ENCODE results near the gene GP9. TPM values are rescaled to one million over a fixed set of nuclear protein-coding genes. Genes with fewer than 3 reads are reported as not detected.

GP9 gene
- total RNA-seq, 3 donors from 2014 or later (not counting 1 experiment from before 2014, with no cell fraction given) = 0.86 to 8.6 (median 3.8) TPM

DNA sequence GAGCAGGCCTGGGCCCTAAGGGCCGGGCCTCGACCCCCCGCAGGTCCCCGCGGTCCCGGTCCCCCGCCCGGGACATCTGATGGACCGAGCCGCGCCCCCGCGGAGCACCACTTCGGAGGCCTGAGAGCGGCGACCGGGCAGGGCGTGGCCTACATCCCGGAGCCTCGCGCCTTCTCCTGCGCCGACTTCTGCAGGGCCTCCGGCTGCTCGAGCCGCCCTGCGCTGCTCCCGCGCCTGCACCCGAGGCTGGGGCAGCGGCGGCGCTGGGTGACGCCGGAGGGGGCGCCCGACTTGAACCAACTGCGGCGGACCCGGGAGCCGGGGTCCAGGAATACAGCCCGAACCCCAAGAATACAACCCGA lies 14.9 kb upstream of the GP9 start:
- Histone ChIP-seq H3K4me1 (ENCODE audit: control insufficient read depth, insufficient read depth, low read length) (peaks cover 11% of the 10 kb centered on the region), H3K27ac (ENCODE audit: low read length) (no peak overlapping the region), H3K27me3 (ENCODE audit: control insufficient read depth, insufficient read depth, low read length) (no peaks in the 10 kb centered on the region), H3K36me3 (ENCODE audit: control insufficient read depth, insufficient read depth, low read length) (no peaks in the 10 kb centered on the region), H3K4me3 (ENCODE audit: low read length) (peak overlapping the region; percentile 11), H3K9me3 (ENCODE audit: control insufficient read depth, insufficient read depth, low read length) (no peaks in the 10 kb centered on the region)
- peaks cover 3% of the 10 kb centered on the region in 2 donors for H3K9me3 Mint-ChIP-seq
- peaks cover 12 to 13% of the 10 kb centered on the region in 2 donors for H3K27me3 Mint-ChIP-seq (ENCODE audit: low read depth in 2 of 2)
- WGBS (ENCODE audit: insufficient coverage) = 4% methylated on average over 43 of the region's 43 CpGs
- H3K4me3 Mint-ChIP-seq = peak overlapping the region; percentile 80
- H3K27ac Mint-ChIP-seq = peak overlapping the region in 1 of 2 donors; percentile 67
- H3K36me3 Mint-ChIP-seq = peaks cover 7% of the 10 kb centered on the region
- intact Hi-C loops (cut with micrococcal nuclease) = no loop called here
- peaks cover 0 to 5% of the 10 kb centered on the region in 2 donors for H3K4me1 Mint-ChIP-seq
- TF ChIP-seq, protein P1, sequence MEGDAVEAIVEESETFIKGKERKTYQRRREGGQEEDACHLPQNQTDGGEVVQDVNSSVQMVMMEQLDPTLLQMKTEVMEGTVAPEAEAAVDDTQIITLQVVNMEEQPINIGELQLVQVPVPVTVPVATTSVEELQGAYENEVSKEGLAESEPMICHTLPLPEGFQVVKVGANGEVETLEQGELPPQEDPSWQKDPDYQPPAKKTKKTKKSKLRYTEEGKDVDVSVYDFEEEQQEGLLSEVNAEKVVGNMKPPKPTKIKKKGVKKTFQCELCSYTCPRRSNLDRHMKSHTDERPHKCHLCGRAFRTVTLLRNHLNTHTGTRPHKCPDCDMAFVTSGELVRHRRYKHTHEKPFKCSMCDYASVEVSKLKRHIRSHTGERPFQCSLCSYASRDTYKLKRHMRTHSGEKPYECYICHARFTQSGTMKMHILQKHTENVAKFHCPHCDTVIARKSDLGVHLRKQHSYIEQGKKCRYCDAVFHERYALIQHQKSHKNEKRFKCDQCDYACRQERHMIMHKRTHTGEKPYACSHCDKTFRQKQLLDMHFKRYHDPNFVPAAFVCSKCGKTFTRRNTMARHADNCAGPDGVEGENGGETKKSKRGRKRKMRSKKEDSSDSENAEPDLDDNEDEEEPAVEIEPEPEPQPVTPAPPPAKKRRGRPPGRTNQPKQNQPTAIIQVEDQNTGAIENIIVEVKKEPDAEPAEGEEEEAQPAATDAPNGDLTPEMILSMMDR (IDR thresholded peaks at IDR 0.05) = no peak
- DNase-seq (peak; percentile 41 to 58), ATAC-seq (peak; percentile 71 to 87 (median 84))

DNA sequence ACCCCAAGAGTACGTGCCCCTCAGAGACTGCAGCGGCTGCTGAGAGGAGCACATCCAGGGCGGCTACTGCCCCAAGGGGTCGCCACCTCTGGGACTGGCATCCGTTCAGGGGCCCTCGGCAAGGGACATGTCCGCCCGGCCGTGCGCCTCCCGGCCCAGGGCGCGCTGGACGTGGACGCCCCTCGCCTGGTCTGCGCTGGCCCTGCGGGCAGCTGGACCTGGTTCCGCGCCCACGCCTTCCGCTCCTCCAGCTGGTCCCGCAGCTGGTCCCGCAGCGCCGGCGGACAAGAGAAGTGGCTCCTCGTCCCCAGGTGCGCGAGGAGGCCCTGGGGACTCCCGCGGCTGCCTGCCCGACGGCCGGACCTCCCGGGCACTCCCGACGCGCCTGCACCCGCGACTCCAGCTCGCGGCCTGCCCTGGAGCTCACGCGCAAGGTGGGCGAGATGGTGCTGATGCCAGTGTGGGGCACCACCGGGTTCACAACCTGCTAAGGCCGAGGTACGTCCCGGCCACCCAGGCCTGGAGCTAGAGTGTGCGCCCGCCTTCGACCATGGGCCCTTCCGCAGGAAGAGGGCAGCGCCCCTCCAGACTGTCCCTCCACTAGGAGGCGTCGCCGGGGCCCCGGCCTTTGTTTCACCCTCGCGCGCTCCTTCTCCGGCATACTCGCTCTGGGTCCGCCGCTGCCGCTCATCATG lies 14.4 kb upstream of the GP9 start:
- ATAC-seq (peak; percentile 62 to 80 (median 66)), DNase-seq (peak; percentile 31 to 46)
- Mint-ChIP-seq H3K27me3 (ENCODE audit: low read depth in 2 of 2) (peaks cover 12 to 13% of the 10 kb centered on the region in 2 donors), H3K27ac (peak overlapping the region in 1 of 2 donors; percentile 67), H3K4me1 (peaks cover 0 to 5% of the 10 kb centered on the region in 2 donors), H3K4me3 (peak overlapping the region; percentile 65), H3K9me3 (peaks cover 3% of the 10 kb centered on the region in 2 donors), H3K36me3 (peaks cover 7% of the 10 kb centered on the region)
- TF ChIP-seq, protein P1 (IDR thresholded peaks at IDR 0.05) = peak; percentile 36
- WGBS (ENCODE audit: insufficient coverage) = 41% methylated on average over 67 of the region's 67 CpGs
- intact Hi-C loops (cut with micrococcal nuclease) = no loop called here
- Histone ChIP-seq H3K27me3 (ENCODE audit: control insufficient read depth, insufficient read depth, low read length) (no peaks in the 10 kb centered on the region), H3K9me3 (ENCODE audit: control insufficient read depth, insufficient read depth, low read length) (no peaks in the 10 kb centered on the region), H3K27ac (ENCODE audit: low read length) (no peak overlapping the region), H3K4me3 (ENCODE audit: low read length) (peak overlapping the region; percentile 11), H3K36me3 (ENCODE audit: control insufficient read depth, insufficient read depth, low read length) (no peaks in the 10 kb centered on the region), H3K4me1 (ENCODE audit: control insufficient read depth, insufficient read depth, low read length) (peaks cover 11% of the 10 kb centered on the region)

DNA sequence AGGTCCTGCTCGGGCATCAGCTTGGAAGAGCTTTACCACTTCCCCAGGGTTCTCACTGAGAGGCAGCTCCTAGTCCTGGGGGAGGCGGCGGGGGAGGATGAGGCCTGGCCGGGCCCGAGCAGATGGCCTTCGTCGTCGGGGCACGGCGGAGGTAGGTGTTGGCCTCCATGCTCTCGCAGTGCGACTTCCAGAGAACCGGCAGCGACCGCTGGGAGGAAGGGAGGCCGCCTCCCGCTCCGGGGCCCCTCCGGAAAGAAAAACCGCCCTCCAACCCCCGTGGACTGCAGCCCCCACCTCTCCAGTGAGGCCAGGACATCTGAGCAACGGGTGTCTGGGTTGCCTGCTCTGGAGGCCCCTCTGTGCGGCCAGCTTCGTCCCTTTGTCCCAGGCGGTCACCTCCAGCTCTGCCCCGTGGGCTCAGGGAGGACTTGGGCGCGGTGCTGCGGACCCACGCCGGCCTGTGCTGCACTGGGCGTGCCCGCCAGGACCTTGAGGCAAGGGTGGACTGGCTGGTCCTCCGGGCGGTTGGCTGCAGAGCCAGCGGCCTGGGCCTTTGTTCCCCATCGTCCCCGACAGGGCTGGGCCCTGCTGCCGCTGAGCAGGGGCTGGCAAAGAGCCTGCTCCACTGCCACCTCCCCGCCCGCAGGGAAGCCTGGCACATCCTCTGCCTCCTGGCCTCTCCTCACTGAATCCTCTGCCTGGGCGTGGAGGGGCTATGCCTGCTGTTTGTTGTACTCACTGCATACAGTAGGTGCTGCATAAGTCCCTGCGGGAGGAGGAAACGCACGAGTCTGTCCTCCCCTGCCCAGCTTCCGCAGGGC lies 13.6 kb upstream of the GP9 start:
- intact Hi-C loops (cut with micrococcal nuclease) = no loop called here
- 96% methylated on average over 46 of the region's 46 CpGs for WGBS (ENCODE audit: insufficient coverage)
- no peak for ATAC-seq

More for the DNA sequence above, 13.6 kb upstream of the GP9 start:
- Mint-ChIP-seq H3K27ac (peak overlapping the region in 1 of 2 donors; percentile 67), H3K4me1 (peaks cover 0 to 5% of the 10 kb centered on the region in 2 donors), H3K4me3 (peak overlapping the region; percentile 28), H3K36me3 (peaks cover 7% of the 10 kb centered on the region), H3K9me3 (peaks cover 3% of the 10 kb centered on the region in 2 donors), H3K27me3 (ENCODE audit: low read depth in 2 of 2) (peaks cover 11 to 13% of the 10 kb centered on the region in 2 donors)
- Histone ChIP-seq H3K4me3 (ENCODE audit: low read length) (no peak overlapping the region), H3K4me1 (ENCODE audit: control insufficient read depth, insufficient read depth, low read length) (peaks cover 11% of the 10 kb centered on the region), H3K27me3 (ENCODE audit: control insufficient read depth, insufficient read depth, low read length) (no peaks in the 10 kb centered on the region), H3K36me3 (ENCODE audit: control insufficient read depth, insufficient read depth, low read length) (no peaks in the 10 kb centered on the region), H3K27ac (ENCODE audit: low read length) (no peak overlapping the region), H3K9me3 (ENCODE audit: control insufficient read depth, insufficient read depth, low read length) (no peaks in the 10 kb centered on the region)
- TF ChIP-seq, protein P1 (IDR thresholded peaks at IDR 0.05) = no peak
- DNase-seq = no peak
